ENCODE data around the gene PCNX2. TPM values are rescaled to one million over a fixed set of nuclear protein-coding genes. Genes with fewer than 3 reads are reported as not detected.

Gene PCNX2
- polyA plus RNA-seq, 1 donor (not counting 4 experiments of a cell fraction or from before 2014, with no cell fraction given): 18.0 TPM

DNA sequence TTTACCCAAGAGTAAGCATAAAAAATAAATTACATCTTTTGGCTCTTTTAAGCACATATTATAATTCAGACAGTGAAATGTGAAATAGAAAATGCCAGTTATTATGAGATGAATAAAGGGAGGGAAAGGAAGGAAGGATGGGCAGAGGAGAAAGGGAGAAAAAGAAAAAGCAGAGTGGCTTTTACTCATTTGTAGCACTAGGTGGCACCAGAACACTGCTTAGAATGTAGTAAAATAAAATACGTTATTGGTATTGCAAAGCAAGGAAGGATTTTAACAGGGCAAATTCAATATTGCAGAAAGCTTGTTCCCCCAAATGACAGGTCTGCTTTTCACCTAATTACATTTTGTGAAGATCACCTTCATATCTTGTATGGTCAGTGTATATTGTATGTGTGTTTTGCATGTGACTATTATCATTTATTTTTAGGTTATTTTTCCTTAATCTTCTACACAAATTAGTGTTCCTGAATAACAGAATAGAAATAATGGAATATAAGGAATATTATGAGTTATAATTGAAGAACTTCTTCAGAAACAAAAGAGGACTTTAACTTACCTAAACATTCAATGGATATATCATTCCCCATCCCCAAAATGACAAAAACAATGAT is 9.1 kb upstream of the PCNX2 start:
- Histone ChIP-seq H3K4me2 (ENCODE audit: control insufficient read depth, extremely low read depth, insufficient read depth, low read depth, low read length) (no peak overlapping the region), H3K9me1 (ENCODE audit: control insufficient read depth, extremely low read depth, insufficient read depth, low read length) (no peaks in the 10 kb centered on the region), H3K36me3 (ENCODE audit: control insufficient read depth in 2 of 2, extremely low read depth in 1 of 2, insufficient read depth in 2 of 2, low read length in 2 of 2) (no peaks in the 10 kb centered on the region), H3K4me1 (ENCODE audit: control insufficient read depth, extremely low read depth, insufficient read depth, low read length) (no peaks in the 10 kb centered on the region), H3K4me3 (ENCODE audit: control insufficient read depth in 2 of 3, extremely low read depth in 1 of 3, insufficient read depth in 2 of 3, low read depth in 1 of 3, low read length in 3 of 3) (no peak overlapping the region), H3K9ac (ENCODE audit: control insufficient read depth, extremely low read depth, insufficient read depth, low read length) (no peak overlapping the region), H2AFZ (ENCODE audit: control insufficient read depth, low read length) (no peak overlapping the region), H3K79me2 (ENCODE audit: control insufficient read depth, insufficient read depth, low read length) (no peaks in the 10 kb centered on the region), H3K27me3 (ENCODE audit: control insufficient read depth, extremely low read depth, insufficient read depth, low read length) (no peaks in the 10 kb centered on the region), H3K27ac (ENCODE audit: control insufficient read depth, insufficient read depth, low read length) (no peak overlapping the region), H4K20me1 (ENCODE audit: control insufficient read depth, extremely low read depth, insufficient read depth, low read length) (no peaks in the 10 kb centered on the region), H3K9me3 (ENCODE audit: control insufficient read depth, low read depth, low read length) (no peaks in the 10 kb centered on the region)
- DNase-seq (ENCODE audit: low read depth, low spot score) (no peak), FAIRE-seq (peak; percentile 51)
- dilution Hi-C loops (cut with MboI; ENCODE audit: extremely low pct_ligation_motif_present, low sequenced_read_pairs): no loop called here
- no peak for TF ChIP-seq EZH2 (IDR thresholded peaks at IDR 0.05; ENCODE audit: low read length)
- TF ChIP-seq, protein P1, sequence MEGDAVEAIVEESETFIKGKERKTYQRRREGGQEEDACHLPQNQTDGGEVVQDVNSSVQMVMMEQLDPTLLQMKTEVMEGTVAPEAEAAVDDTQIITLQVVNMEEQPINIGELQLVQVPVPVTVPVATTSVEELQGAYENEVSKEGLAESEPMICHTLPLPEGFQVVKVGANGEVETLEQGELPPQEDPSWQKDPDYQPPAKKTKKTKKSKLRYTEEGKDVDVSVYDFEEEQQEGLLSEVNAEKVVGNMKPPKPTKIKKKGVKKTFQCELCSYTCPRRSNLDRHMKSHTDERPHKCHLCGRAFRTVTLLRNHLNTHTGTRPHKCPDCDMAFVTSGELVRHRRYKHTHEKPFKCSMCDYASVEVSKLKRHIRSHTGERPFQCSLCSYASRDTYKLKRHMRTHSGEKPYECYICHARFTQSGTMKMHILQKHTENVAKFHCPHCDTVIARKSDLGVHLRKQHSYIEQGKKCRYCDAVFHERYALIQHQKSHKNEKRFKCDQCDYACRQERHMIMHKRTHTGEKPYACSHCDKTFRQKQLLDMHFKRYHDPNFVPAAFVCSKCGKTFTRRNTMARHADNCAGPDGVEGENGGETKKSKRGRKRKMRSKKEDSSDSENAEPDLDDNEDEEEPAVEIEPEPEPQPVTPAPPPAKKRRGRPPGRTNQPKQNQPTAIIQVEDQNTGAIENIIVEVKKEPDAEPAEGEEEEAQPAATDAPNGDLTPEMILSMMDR (optimal IDR thresholded peaks at IDR 0.05 in 1 of 3, IDR thresholded peaks at IDR 0.05 in 1 of 3, conservative IDR thresholded peaks at IDR 0.05 in 1 of 3; ENCODE audit: extremely low read depth in 1 of 3, insufficient read depth in 2 of 3, low read length in 3 of 3): peak in 2 of 3 experiments; percentile 62 to 70

GRCh38 chr1:233300326-233300725 is 4.8 kb upstream of the PCNX2 start:
- peaks cover 10% of the 10 kb centered on the region for H3K4me1 ChIP-seq (ENCODE audit: control insufficient read depth, extremely low read depth, insufficient read depth, low read length)
- H3K36me3 ChIP-seq (ENCODE audit: control insufficient read depth in 2 of 2, extremely low read depth in 1 of 2, insufficient read depth in 2 of 2, low read length in 2 of 2): no peaks in the 10 kb centered on the region
- H2AFZ ChIP-seq (ENCODE audit: control insufficient read depth, low read length): no peak overlapping the region
- H3K9me1 ChIP-seq (ENCODE audit: control insufficient read depth, extremely low read depth, insufficient read depth, low read length): no peaks in the 10 kb centered on the region
- no peak overlapping the region for H3K27ac ChIP-seq (ENCODE audit: control insufficient read depth, insufficient read depth, low read length)
- H3K79me2 ChIP-seq (ENCODE audit: control insufficient read depth, insufficient read depth, low read length): no peaks in the 10 kb centered on the region
- TF ChIP-seq, protein P1 (optimal IDR thresholded peaks at IDR 0.05 in 1 of 3, IDR thresholded peaks at IDR 0.05 in 1 of 3, conservative IDR thresholded peaks at IDR 0.05 in 1 of 3; ENCODE audit: extremely low read depth in 1 of 3, insufficient read depth in 2 of 3, low read length in 3 of 3): no peak
- no peak for TF ChIP-seq EZH2 (IDR thresholded peaks at IDR 0.05; ENCODE audit: low read length)
- no peaks in the 10 kb centered on the region for H4K20me1 ChIP-seq (ENCODE audit: control insufficient read depth, extremely low read depth, insufficient read depth, low read length)
- H3K9ac ChIP-seq (ENCODE audit: control insufficient read depth, extremely low read depth, insufficient read depth, low read length): no peak overlapping the region
- no peak overlapping the region for H3K4me2 ChIP-seq (ENCODE audit: control insufficient read depth, extremely low read depth, insufficient read depth, low read depth, low read length)
- no peaks in the 10 kb centered on the region for H3K9me3 ChIP-seq (ENCODE audit: control insufficient read depth, low read depth, low read length)
- DNase-seq (ENCODE audit: low read depth, low spot score) (no peak), FAIRE-seq (no peak)
- no peaks in the 10 kb centered on the region for H3K27me3 ChIP-seq (ENCODE audit: control insufficient read depth, extremely low read depth, insufficient read depth, low read length)
- dilution Hi-C loops (cut with MboI; ENCODE audit: extremely low pct_ligation_motif_present, low sequenced_read_pairs): no loop called here
- H3K4me3 ChIP-seq (ENCODE audit: control insufficient read depth in 2 of 3, extremely low read depth in 1 of 3, insufficient read depth in 2 of 3, low read depth in 1 of 3, low read length in 3 of 3): no peak overlapping the region
